ENCODE measurements around the gene PARP8.

The PARP8 gene

DNA sequence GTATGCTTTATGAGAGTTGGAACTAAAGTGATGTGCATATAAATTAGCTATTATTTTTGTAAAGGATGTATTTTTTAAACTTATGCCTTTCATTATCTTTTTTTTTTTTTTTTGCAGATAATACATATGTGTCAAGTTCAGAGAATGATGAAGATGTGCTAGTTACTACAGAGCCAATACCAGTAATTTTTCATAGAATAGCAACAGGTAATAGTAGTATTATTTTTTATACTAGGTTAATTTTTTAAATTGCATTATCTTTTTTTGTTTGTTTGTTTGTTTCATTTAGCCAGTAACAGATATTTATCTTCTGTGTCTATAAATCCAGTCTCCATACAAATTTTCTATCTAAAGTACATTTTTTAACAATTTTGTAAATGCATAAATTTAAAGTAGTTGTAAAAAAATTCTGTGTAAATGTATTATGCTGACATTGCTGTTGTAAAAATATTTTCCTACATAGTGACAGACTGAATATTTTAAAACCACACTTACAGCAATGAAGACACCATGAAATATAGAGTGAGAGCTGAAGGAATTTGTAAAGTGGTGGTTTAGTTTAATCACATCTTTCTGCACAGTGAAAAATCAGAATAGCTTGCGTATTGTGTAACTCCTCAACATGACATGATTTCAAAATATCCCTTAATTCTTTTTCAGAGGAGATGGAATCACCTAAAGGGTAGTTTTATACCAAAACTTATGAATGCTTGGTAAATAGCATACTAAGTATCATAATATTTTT lies 93.3 kb downstream of the PARP8 start:
- TF ChIP-seq, protein P1, sequence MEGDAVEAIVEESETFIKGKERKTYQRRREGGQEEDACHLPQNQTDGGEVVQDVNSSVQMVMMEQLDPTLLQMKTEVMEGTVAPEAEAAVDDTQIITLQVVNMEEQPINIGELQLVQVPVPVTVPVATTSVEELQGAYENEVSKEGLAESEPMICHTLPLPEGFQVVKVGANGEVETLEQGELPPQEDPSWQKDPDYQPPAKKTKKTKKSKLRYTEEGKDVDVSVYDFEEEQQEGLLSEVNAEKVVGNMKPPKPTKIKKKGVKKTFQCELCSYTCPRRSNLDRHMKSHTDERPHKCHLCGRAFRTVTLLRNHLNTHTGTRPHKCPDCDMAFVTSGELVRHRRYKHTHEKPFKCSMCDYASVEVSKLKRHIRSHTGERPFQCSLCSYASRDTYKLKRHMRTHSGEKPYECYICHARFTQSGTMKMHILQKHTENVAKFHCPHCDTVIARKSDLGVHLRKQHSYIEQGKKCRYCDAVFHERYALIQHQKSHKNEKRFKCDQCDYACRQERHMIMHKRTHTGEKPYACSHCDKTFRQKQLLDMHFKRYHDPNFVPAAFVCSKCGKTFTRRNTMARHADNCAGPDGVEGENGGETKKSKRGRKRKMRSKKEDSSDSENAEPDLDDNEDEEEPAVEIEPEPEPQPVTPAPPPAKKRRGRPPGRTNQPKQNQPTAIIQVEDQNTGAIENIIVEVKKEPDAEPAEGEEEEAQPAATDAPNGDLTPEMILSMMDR (IDR thresholded peaks at IDR 0.05; ENCODE audit: low read length, missing control alignments), result no peak
- no peak for DNase-seq (ENCODE audit: low read depth)
- no peak overlapping the region for H3K4me3 ChIP-seq (replicated peaks; ENCODE audit: low read depth, low read length)

DNA sequence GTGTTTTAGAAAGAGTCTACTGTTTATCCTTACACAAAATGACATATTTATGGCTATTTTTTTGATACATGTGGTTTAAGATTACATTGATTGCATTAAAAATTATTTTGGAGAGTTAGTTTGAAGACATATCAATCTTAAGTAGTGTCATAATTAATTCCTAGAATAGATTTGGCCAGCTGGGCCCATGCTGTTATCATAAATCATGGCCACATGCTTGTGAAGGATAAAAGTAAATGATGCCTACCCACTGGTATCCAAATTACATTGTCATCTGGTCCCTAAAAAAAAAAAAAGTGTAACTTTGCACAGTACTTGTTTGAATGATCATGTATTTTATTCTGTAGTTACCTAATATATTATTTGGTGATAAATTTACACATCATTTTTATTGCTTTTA lies 96.9 kb downstream of the PARP8 start:
- TF ChIP-seq, protein P1 (IDR thresholded peaks at IDR 0.05; ENCODE audit: low read length, missing control alignments), result no peak
- no peak for DNase-seq (ENCODE audit: low read depth)
- no peak overlapping the region for H3K4me3 ChIP-seq (replicated peaks; ENCODE audit: low read depth, low read length)

DNA sequence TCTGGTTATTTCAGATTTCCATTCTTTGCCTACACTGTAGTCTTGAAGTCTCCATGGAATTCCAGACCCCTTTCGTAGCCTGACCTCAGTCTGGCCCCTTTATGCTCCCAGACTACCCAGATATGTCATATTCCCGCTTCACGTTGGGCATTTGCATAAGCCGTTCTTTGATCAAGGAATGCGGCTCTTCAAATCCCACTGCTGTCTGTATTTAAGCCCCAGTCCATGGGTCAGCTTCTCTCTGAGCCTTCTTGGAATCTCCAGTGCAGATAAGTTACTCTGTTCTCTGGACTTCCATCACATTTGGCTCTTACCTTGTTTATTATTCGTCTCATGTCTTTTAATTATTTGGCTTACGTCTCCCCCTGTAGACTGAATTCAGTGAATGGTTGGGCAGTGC lies 97.4 kb downstream of the PARP8 start:
- H3K4me3 ChIP-seq (replicated peaks; ENCODE audit: low read depth, low read length), result no peak overlapping the region
- no peak for DNase-seq (ENCODE audit: low read depth)
- TF ChIP-seq, protein P1 (IDR thresholded peaks at IDR 0.05; ENCODE audit: low read length, missing control alignments), result no peak

DNA sequence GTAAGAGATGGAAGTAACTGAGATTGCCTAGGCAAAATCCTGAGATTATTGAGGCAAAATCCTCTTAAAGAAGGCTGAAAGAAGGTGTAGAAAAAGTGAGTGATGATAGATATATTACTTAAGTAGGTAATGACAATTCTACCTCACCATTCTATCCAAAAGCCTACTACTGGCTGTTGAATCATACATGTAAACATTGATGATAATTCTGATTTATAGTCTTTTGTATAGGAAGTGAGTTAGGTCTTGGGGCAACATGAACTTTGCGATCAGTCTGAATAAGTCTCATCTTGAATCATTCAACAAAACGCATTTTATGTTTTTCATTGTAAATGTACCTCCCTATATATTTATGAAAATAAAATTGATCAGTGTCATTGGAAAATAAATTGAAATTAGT lies 99.6 kb downstream of the PARP8 start:
- no peak overlapping the region for H3K4me3 ChIP-seq (replicated peaks; ENCODE audit: low read depth, low read length)
- no peak for DNase-seq (ENCODE audit: low read depth)
- TF ChIP-seq, protein P1 (IDR thresholded peaks at IDR 0.05; ENCODE audit: low read length, missing control alignments), result no peak

DNA sequence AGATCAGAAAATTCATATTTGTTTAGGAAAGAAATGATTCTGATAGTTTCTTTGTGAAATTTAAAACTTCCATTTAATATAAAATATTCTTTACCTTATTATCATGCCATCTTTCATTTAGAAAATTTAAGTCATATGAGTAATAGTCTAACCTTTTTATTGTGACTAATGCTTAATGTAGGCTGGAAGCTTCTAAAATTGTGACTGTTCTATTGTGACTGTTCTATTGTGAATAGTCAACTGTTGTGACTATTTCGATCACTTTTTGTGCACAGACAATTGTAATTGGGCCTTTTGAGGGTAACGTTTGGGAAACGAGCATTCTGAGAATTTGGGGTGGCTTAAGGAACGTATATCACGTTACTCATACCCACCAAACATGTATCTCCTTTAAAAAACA lies 100.0 kb downstream of the PARP8 start:
- TF ChIP-seq, protein P1 (IDR thresholded peaks at IDR 0.05; ENCODE audit: low read length, missing control alignments), result no peak
- DNase-seq (ENCODE audit: low read depth), result no peak
- no peak overlapping the region for H3K4me3 ChIP-seq (replicated peaks; ENCODE audit: low read depth, low read length)

DNA sequence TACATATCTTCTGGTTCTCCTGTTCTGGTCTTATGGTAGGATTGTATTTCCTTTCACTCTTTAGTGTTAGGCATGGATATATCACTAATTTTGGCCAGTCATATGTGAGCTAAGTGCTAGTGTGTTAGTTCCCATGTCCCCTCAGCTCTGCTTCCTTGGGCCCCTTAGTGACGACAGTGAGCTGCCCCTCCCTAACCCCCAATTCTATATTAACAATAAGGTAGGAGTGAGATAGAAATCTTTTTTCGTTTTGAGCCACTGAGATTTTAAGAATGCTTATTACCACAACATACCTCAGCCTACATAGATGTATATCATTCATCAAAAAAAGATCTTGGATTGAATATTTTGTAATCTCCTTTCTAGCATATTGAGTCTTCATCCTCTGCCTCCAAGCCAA lies 100.5 kb downstream of the PARP8 start:
- TF ChIP-seq, protein P1 (IDR thresholded peaks at IDR 0.05; ENCODE audit: low read length, missing control alignments), result no peak
- no peak for DNase-seq (ENCODE audit: low read depth)

DNA sequence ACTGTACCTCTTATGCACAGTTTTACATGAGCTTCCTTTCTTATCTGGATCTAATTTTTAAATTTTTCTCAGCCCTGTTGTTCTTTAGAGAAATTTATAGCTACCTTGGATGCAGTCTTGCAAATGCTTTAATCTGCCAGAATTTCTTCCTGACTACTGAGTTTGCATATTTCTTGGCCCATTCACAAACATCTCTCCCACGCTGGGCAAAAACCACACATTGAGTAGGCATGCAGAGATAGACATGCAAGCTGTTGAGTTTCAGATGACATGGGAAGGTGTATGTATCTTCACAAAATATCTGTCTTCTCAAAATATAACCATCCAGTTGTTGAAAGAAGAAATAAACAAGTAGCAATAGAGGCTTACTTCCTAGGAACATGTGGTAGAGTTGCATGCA lies 101.2 kb downstream of the PARP8 start:
- TF ChIP-seq, protein P1 (IDR thresholded peaks at IDR 0.05; ENCODE audit: low read length, missing control alignments), result no peak
- DNase-seq (ENCODE audit: low read depth), result peak; percentile 10
- no peak overlapping the region for H3K4me3 ChIP-seq (replicated peaks; ENCODE audit: low read depth, low read length)

More for the DNA sequence above, 100.5 kb downstream of the PARP8 start:
- H3K4me3 ChIP-seq (replicated peaks; ENCODE audit: low read depth, low read length), result no peak overlapping the region
